Neural crest cell (in vitro differentiated cells): Measurements from ENCODE around the gene ZBTB21. TPM values are rescaled to one million over a fixed set of nuclear protein-coding genes. Genes with fewer than 3 reads are reported as not detected.

Source experiments
- DNase-seq: peaks from one replicate; pipeline ENCODE4 v3.0.0; 2021; ENCODE audit warnings: low read depth, mixed read lengths, low spot score
- H3K27ac Mint-ChIP-seq: one replicate; pipeline ENCODE4 v1.8.0; 2021; ENCODE audit warnings: mild to moderate bottlenecking, mixed read lengths; ENCODE audit not compliant: unreplicated experiment
- H3K27me3 Mint-ChIP-seq: 2 replicates; pipeline ENCODE4 v1.8.0; 2021; ENCODE audit warnings: low read depth, mild to moderate bottlenecking, mixed read lengths
- H3K36me3 Mint-ChIP-seq: 2 replicates; pipeline ENCODE4 v1.8.0; 2021; ENCODE audit warnings: low read depth, mild to moderate bottlenecking, mixed read lengths
- H3K4me1 Mint-ChIP-seq: 2 replicates; pipeline ENCODE4 v1.8.0; 2021; ENCODE audit warnings: mixed read lengths
- H3K4me3 Mint-ChIP-seq: one replicate; pipeline ENCODE4 v1.8.0; 2021; ENCODE audit warnings: mild to moderate bottlenecking, mixed read lengths
- H3K9me3 Mint-ChIP-seq: 2 replicates; pipeline ENCODE4 v1.8.0; 2021; ENCODE audit warnings: mixed read lengths
- CTCF ChIP-seq: fragments of 200-600 bp; sonication (generic); conservative IDR thresholded peaks from 2 replicates; pipeline ENCODE4 v1.5.0; 2021; ENCODE audit warnings: antibody characterized with exemption, mild to moderate bottlenecking
- total RNA-seq: library from RNA; stranded (reverse); gene quantifications from 2 replicates; pipeline ENCODE4 v1.2.1, GENCODE V29; 2021

Gene ZBTB21
- total RNA-seq, 1 donor from 2014 or later, result 16.4 TPM

- H3K36me3 Mint-ChIP-seq, result peaks cover 3% of the 10 kb centered on the region
- no peaks in the 10 kb centered on the region for H3K9me3 Mint-ChIP-seq
- peaks cover 21% of the 10 kb centered on the region for H3K27me3 Mint-ChIP-seq
- no peak for DNase-seq
- peak overlapping the region; percentile 90 for H3K4me3 Mint-ChIP-seq
- peaks cover 4% of the 10 kb centered on the region for H3K4me1 Mint-ChIP-seq
- H3K27ac Mint-ChIP-seq, result no peak overlapping the region
- TF ChIP-seq CTCF, result no peak
Observed at GRCh38 chr21:42012344-42012743, 2.2 kb upstream of the ZBTB21 start.

GRCh38 chr21:42010507-42011495 lies 641 bp upstream of the ZBTB21 start:
- Mint-ChIP-seq H3K36me3 (peaks cover 5% of the 10 kb centered on the region), H3K27me3 (peaks cover 21% of the 10 kb centered on the region), H3K4me1 (peaks cover 4% of the 10 kb centered on the region), H3K27ac (peak overlapping the region; percentile 57), H3K9me3 (no peaks in the 10 kb centered on the region), H3K4me3 (peak overlapping the region; percentile 90)
- TF ChIP-seq CTCF, result peak; percentile 17
- no peak for DNase-seq

- no peak overlapping the region for H3K27ac Mint-ChIP-seq
- TF ChIP-seq CTCF, result peak; percentile 51
Observed at GRCh38 chr21:42009018-42009830, 936 bp downstream of the ZBTB21 start.

GRCh38 chr21:42007356-42007940 lies 2.7 kb downstream of the ZBTB21 start:
- DNase-seq, result no peak
- Mint-ChIP-seq H3K4me3 (peak overlapping the region; percentile 49), H3K27me3 (peaks cover 12% of the 10 kb centered on the region), H3K36me3 (peaks cover 10% of the 10 kb centered on the region), H3K27ac (no peak overlapping the region), H3K4me1 (peaks cover 4% of the 10 kb centered on the region), H3K9me3 (no peaks in the 10 kb centered on the region)
- no peak for TF ChIP-seq CTCF

More at GRCh38 chr21:42009018-42009830, 936 bp downstream of the ZBTB21 start:
- Mint-ChIP-seq H3K27me3 (peaks cover 21% of the 10 kb centered on the region), H3K9me3 (no peaks in the 10 kb centered on the region), H3K4me3 (peak overlapping the region; percentile 90), H3K36me3 (peaks cover 9% of the 10 kb centered on the region), H3K4me1 (peaks cover 8% of the 10 kb centered on the region)
- peak; percentile 28 for DNase-seq

GRCh38 chr21:42006765-42007164 lies 3.4 kb downstream of the ZBTB21 start:
- Mint-ChIP-seq H3K27me3 (peaks cover 7% of the 10 kb centered on the region), H3K36me3 (peaks cover 13% of the 10 kb centered on the region), H3K4me1 (peaks cover 4% of the 10 kb centered on the region), H3K9me3 (no peaks in the 10 kb centered on the region), H3K27ac (no peak overlapping the region), H3K4me3 (no peak overlapping the region)
- TF ChIP-seq CTCF, result no peak
- no peak for DNase-seq
